Measurements from ENCODE around the gene ALMS1. TPM values are rescaled to one million over a fixed set of nuclear protein-coding genes. Genes with fewer than 3 reads are reported as not detected.

Gene ALMS1
- total RNA-seq, 2 donors from 2014 or later: 34.2 to 44.5 TPM

GRCh38 chr2:73423913-73424312 is 38.3 kb downstream of the ALMS1 start:
- DNase-seq: no peak

GRCh38 chr2:73426176-73426575 is 40.5 kb downstream of the ALMS1 start:
- H3K36me3 ChIP-seq (replicated peaks in 1 of 2; ENCODE audit: insufficient read depth in 1 of 2, low read depth in 2 of 2): no peaks in the 10 kb centered on the region
- no peaks in the 10 kb centered on the region for H3K27me3 ChIP-seq
- TF ChIP-seq, protein P1, sequence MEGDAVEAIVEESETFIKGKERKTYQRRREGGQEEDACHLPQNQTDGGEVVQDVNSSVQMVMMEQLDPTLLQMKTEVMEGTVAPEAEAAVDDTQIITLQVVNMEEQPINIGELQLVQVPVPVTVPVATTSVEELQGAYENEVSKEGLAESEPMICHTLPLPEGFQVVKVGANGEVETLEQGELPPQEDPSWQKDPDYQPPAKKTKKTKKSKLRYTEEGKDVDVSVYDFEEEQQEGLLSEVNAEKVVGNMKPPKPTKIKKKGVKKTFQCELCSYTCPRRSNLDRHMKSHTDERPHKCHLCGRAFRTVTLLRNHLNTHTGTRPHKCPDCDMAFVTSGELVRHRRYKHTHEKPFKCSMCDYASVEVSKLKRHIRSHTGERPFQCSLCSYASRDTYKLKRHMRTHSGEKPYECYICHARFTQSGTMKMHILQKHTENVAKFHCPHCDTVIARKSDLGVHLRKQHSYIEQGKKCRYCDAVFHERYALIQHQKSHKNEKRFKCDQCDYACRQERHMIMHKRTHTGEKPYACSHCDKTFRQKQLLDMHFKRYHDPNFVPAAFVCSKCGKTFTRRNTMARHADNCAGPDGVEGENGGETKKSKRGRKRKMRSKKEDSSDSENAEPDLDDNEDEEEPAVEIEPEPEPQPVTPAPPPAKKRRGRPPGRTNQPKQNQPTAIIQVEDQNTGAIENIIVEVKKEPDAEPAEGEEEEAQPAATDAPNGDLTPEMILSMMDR (IDR thresholded peaks at IDR 0.05): no peak
- TF ChIP-seq POLR2A (IDR thresholded peaks at IDR 0.05): no peak
- H3K27ac ChIP-seq: no peak overlapping the region
- WGBS, 2 donors: 84 to 91% methylated on average over 3 of the region's 3 CpGs
- no peaks in the 10 kb centered on the region for H3K9me3 ChIP-seq
- intact Hi-C loops (cut with DNase I): no loop called here
- DNase-seq (no peak), ATAC-seq (no peak)
- no peak overlapping the region for H3K4me3 ChIP-seq
- no peaks in the 10 kb centered on the region for H3K4me1 ChIP-seq

More at GRCh38 chr2:73423913-73424312, 38.3 kb downstream of the ALMS1 start:
- WGBS, 2 donors: 95 to 97% methylated on average over 3 of the region's 3 CpGs
- intact Hi-C loops (cut with DNase I): no loop called here
- no peaks in the 10 kb centered on the region for H3K36me3 ChIP-seq (replicated peaks in 1 of 2; ENCODE audit: insufficient read depth in 1 of 2, low read depth in 2 of 2)
- ATAC-seq: no peak
- TF ChIP-seq POLR2A (IDR thresholded peaks at IDR 0.05): no peak
- TF ChIP-seq, protein P1 (IDR thresholded peaks at IDR 0.05): no peak
- no peak overlapping the region for H3K27ac ChIP-seq
- no peaks in the 10 kb centered on the region for H3K27me3 ChIP-seq
- H3K9me3 ChIP-seq: no peaks in the 10 kb centered on the region
- no peak overlapping the region for H3K4me3 ChIP-seq
- H3K4me1 ChIP-seq: no peaks in the 10 kb centered on the region

DNA sequence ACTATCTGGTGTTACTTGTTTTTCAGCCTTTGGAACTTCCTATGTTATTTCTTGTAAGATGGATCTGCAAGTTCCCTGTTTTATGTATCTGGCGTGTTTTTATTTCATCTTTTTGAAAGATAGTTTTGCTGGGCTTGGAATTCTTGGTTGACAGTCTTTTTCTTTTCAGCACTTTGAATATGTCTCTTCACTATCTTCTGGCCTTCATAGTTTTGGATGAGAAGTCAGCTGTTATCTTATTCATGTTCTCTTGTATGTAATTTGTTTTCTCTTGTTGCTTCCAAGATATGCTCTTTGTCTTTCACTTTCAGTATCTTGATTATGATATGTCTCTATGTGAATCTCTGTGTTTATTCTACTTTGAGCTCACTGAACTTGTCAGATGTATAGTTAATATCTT is 50.4 kb downstream of the ALMS1 start:
- Histone ChIP-seq H3K9me3 (no peaks in the 10 kb centered on the region), H3K27me3 (no peaks in the 10 kb centered on the region), H3K27ac (no peak overlapping the region), H3K4me3 (no peak overlapping the region), H3K36me3 (replicated peaks in 1 of 2; ENCODE audit: insufficient read depth in 1 of 2, low read depth in 2 of 2) (peaks cover 5% of the 10 kb centered on the region in 2 donors), H3K4me1 (no peaks in the 10 kb centered on the region)
- WGBS, 2 donors: 97 to 100% methylated on average over 1 of the region's 1 CpG
- DNase-seq (no peak), ATAC-seq (no peak)
- TF ChIP-seq, protein P1 (IDR thresholded peaks at IDR 0.05): no peak
- no peak for TF ChIP-seq POLR2A (IDR thresholded peaks at IDR 0.05)
- intact Hi-C loops (cut with DNase I): no loop called here

DNA sequence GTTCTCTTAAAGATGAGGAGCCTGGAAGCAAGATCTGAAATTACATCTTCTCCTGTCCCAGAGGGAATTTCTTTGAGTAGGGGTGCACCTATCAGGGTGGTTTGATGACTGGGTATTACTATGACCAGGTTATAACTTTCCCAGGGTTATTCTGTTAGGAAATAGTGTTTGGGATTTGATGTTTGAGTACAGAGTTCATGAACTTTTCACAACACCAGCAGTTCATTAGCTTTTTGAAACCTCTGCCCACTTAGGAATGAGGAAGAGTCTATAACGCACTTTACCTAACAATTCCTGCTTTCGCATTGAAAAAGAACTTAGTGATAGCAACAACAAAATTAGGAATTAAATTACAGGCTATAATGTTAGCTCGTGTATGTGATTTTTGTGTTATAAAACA is 58.6 kb downstream of the ALMS1 start:
- Histone ChIP-seq H3K27me3 (no peaks in the 10 kb centered on the region), H3K36me3 (replicated peaks in 1 of 2; ENCODE audit: insufficient read depth in 1 of 2, low read depth in 2 of 2) (no peaks in the 10 kb centered on the region), H3K4me1 (no peaks in the 10 kb centered on the region), H3K27ac (no peak overlapping the region), H3K4me3 (no peak overlapping the region), H3K9me3 (no peaks in the 10 kb centered on the region)
- WGBS, 2 donors: 74 to 79% methylated on average over 3 of the region's 3 CpGs
- DNase-seq (no peak), ATAC-seq (no peak)
- intact Hi-C loops (cut with DNase I): no loop called here
- no peak for TF ChIP-seq POLR2A (IDR thresholded peaks at IDR 0.05)
- TF ChIP-seq, protein P1 (IDR thresholded peaks at IDR 0.05): no peak

- intact Hi-C loops (cut with DNase I): no loop called here
- DNase-seq (no peak), ATAC-seq (no peak)
- no peak overlapping the region for H3K27ac ChIP-seq
- H3K27me3 ChIP-seq: no peaks in the 10 kb centered on the region
- H3K4me1 ChIP-seq: no peaks in the 10 kb centered on the region
- TF ChIP-seq, protein P1 (IDR thresholded peaks at IDR 0.05): no peak
- no peak for TF ChIP-seq POLR2A (IDR thresholded peaks at IDR 0.05)
- H3K36me3 ChIP-seq (replicated peaks in 1 of 2; ENCODE audit: insufficient read depth in 1 of 2, low read depth in 2 of 2): no peaks in the 10 kb centered on the region
- WGBS, 2 donors: 90 to 100% methylated on average over 3 of the region's 3 CpGs
- H3K9me3 ChIP-seq: no peaks in the 10 kb centered on the region
- H3K4me3 ChIP-seq: no peak overlapping the region
Measured at GRCh38 chr2:73448856-73449255, 63.2 kb downstream of the ALMS1 start.
